CD14-positive monocyte (primary cell): Measurements from ENCODE around the gene CASK. TPM values are rescaled to one million over a fixed set of nuclear protein-coding genes. Genes with fewer than 3 reads are reported as not detected.
A peak's percentile ranks its signal among the peaks of the same experiment; 100 is the strongest.

Experiments
- DNase-seq, 3 donors: peaks; one replicate each; pipeline ENCODE4 v3.0.0-alpha.2; 2011 to 2022
- H2AFZ ChIP-seq: 2 replicates; pipeline ENCODE4 v1.6.0; 2012; ENCODE audit warnings: mild to moderate bottlenecking, low read depth, low read length, inconsistent platforms; ENCODE audit not compliant: insufficient read depth, poor library complexity, severe bottlenecking
- H3K27ac ChIP-seq, 2 donors: 1 replicate in 1 of 2; 2 replicates in 1 of 2; pipeline ENCODE4 v1.5.1; 2012 to 2013; ENCODE audit warnings: low read length in 2 of 2, control low read depth in 1 of 2, inconsistent platforms in 1 of 2, low read depth in 1 of 2, mild to moderate bottlenecking in 1 of 2
- H3K27me3 ChIP-seq, 2 donors: one replicate each; pipeline versions ENCODE4 v1.6.0 to v1.6.1; 2011 to 2013; ENCODE audit warnings: low read length in 2 of 2; ENCODE audit not compliant: control insufficient read depth in 2 of 2, insufficient read depth in 2 of 2
- H3K36me3 ChIP-seq, 2 donors: replicated peaks in 1 of 2; 1 replicate in 1 of 2; 2 replicates in 1 of 2; pipeline versions ENCODE4 v1.5.1 to v1.6.1; 2012 to 2013; ENCODE audit warnings: low read length in 2 of 2, control low read depth in 1 of 2, inconsistent platforms in 1 of 2, mild to moderate bottlenecking in 1 of 2; ENCODE audit not compliant: insufficient read depth in 2 of 2, control insufficient read depth in 1 of 2
- H3K4me1 ChIP-seq, 2 donors: 1 replicate in 1 of 2; 2 replicates in 1 of 2; pipeline versions ENCODE4 v1.5.1 to v1.6.1; 2012 to 2013; ENCODE audit warnings: low read length in 2 of 2, control low read depth in 1 of 2, inconsistent platforms in 1 of 2, mild to moderate bottlenecking in 1 of 2, moderate library complexity in 1 of 2; ENCODE audit not compliant: insufficient read depth in 2 of 2, control insufficient read depth in 1 of 2
- H3K4me2 ChIP-seq: replicated peaks from 2 replicates; pipeline ENCODE3; 2012; ENCODE audit warnings: low read length, moderate library complexity, mild to moderate bottlenecking; ENCODE audit not compliant: poor library complexity, severe bottlenecking; ENCODE audit errors: extremely low read depth
- H3K4me3 ChIP-seq, 3 experiments: fragments of 200-600 bp in 1 of 3; sonication (generic) in 1 of 3; replicated peaks in 1 of 3; 1 replicate in 2 of 3; 2 replicates in 1 of 3; pipeline ENCODE4 v1.5.1; 2011 to 2013; ENCODE audit warnings: low read length in 3 of 3, mild to moderate bottlenecking in 3 of 3, control low read depth in 2 of 3, low read depth in 2 of 3, inconsistent platforms in 1 of 3, moderate library complexity in 1 of 3
- H3K79me2 ChIP-seq: 2 replicates; pipeline ENCODE4 v1.6.0; 2012; ENCODE audit warnings: mild to moderate bottlenecking, control low read depth, inconsistent platforms, low read length, moderate library complexity; ENCODE audit not compliant: insufficient read depth
- H3K9ac ChIP-seq: 2 replicates; pipeline ENCODE4 v1.6.0; 2017; ENCODE audit warnings: low read length, mild to moderate bottlenecking; ENCODE audit not compliant: insufficient read depth, poor library complexity, severe bottlenecking
- H3K9me3 ChIP-seq, 2 donors: replicated peaks in 1 of 2; 1 replicate in 1 of 2; 2 replicates in 1 of 2; pipeline versions ENCODE4 v1.5.1 to v1.6.1; 2012 to 2013; ENCODE audit warnings: low read length in 2 of 2, control low read depth in 1 of 2; ENCODE audit not compliant: control insufficient read depth in 1 of 2, insufficient read depth in 1 of 2
- H4K20me1 ChIP-seq: 2 replicates; pipeline ENCODE4 v1.6.0; 2012; ENCODE audit warnings: mild to moderate bottlenecking, low read length, control low read depth, moderate library complexity; ENCODE audit not compliant: insufficient read depth
- H3K27ac Mint-ChIP-seq, 7 donors: one replicate each; pipeline ENCODE4 v1.8.0; 2020; ENCODE audit warnings: mild to moderate bottlenecking in 7 of 7, mixed read lengths in 7 of 7, moderate library complexity in 6 of 7, inconsistent platforms in 2 of 7
- H3K27me3 Mint-ChIP-seq, 3 donors: one replicate each; pipeline ENCODE4 v1.8.0; 2021 to 2022; ENCODE audit warnings: low read depth in 3 of 3, mild to moderate bottlenecking in 3 of 3, mixed read lengths in 3 of 3, moderate library complexity in 3 of 3, inconsistent platforms in 1 of 3
- H3K36me3 Mint-ChIP-seq, 2 donors: one replicate each; pipeline ENCODE4 v1.8.0; 2020; ENCODE audit warnings: mixed read lengths in 2 of 2, inconsistent platforms in 1 of 2, mild to moderate bottlenecking in 1 of 2
- H3K4me1 Mint-ChIP-seq: one replicate; pipeline ENCODE4 v1.8.0; 2020; ENCODE audit warnings: mild to moderate bottlenecking, mixed read lengths
- H3K4me3 Mint-ChIP-seq, 2 donors: one replicate each; pipeline ENCODE4 v1.8.0; 2020; ENCODE audit warnings: mild to moderate bottlenecking in 2 of 2, mixed read lengths in 2 of 2, moderate library complexity in 1 of 2
- H3K9me3 Mint-ChIP-seq, 7 donors: one replicate each; pipeline ENCODE4 v1.8.0; 2020 to 2022; ENCODE audit warnings: mixed read lengths in 7 of 7, mild to moderate bottlenecking in 6 of 7, moderate library complexity in 6 of 7, inconsistent platforms in 2 of 7
- CTCF ChIP-seq: fragments of 200-600 bp; IDR thresholded peaks from one replicate; pipeline ENCODE4 v1.8.0; 2022; ENCODE audit warnings: antibody characterized with exemption, mild to moderate bottlenecking
- WGBS: methylation state at CpG from one replicate; pipeline ENCODE4 v1.1.5; 2013; ENCODE audit warnings: missing lambda C conversion rate; ENCODE audit not compliant: insufficient coverage; 5-methylcytosine and 5-hydroxymethylcytosine counted together
- intact Hi-C, 2 donors: fragments of 100-400 bp; cut with micrococcal nuclease; formaldehyde crosslinking; loops; one replicate each; pipeline versions ENCODE4 v1.15.0 to v1.15.1; 2023
- polyA plus RNA-seq, 3 donors: library from polyadenylated mRNA; depleted of rRNA in 1 of 3; unstranded in 2 of 3; stranded (reverse) in 1 of 3; fragments of 300-500 nt in 2 of 3; fragments of >200 nt in 1 of 3; fragmentation: Illumina TruSeq in 2 of 3; gene quantifications; 1 replicate in 2 of 3; 2 replicates in 1 of 3; pipeline ENCODE4 v1.2.3, GENCODE V29; 2012 to 2021

The CASK gene
- polyA plus RNA-seq, 3 donors = 0.48 to 7.4 (median 2.5) TPM

GRCh38 chrX:41502004-41502403 lies 421.4 kb downstream of the CASK start:
- Mint-ChIP-seq H3K4me3 (no peak overlapping the region), H3K27me3 (peaks cover 0 to 6% (median 0%) of the 10 kb centered on the region in 3 donors), H3K9me3 (peaks cover 0 to 28% (median 9%) of the 10 kb centered on the region in 7 donors), H3K4me1 (no peaks in the 10 kb centered on the region), H3K27ac (no peak overlapping the region), H3K36me3 (no peaks in the 10 kb centered on the region)
- no peaks in the 10 kb centered on the region for H3K36me3 ChIP-seq
- no peak for DNase-seq
- H3K4me3 ChIP-seq = no peak overlapping the region
- no peaks in the 10 kb centered on the region for H4K20me1 ChIP-seq
- H3K4me1 ChIP-seq = no peaks in the 10 kb centered on the region
- intact Hi-C loops = no loop called here
- H3K79me2 ChIP-seq = no peaks in the 10 kb centered on the region
- H3K27me3 ChIP-seq = peaks cover 0 to 2% of the 10 kb centered on the region in 2 donors
- H3K27ac ChIP-seq = no peak overlapping the region
- no peak overlapping the region for H3K4me2 ChIP-seq
- no peak for TF ChIP-seq CTCF
- no CpG with 5 or more reads among the region's 1 CpG for WGBS
- H3K9me3 ChIP-seq = peaks cover 0 to 4% of the 10 kb centered on the region in 2 donors
- no peak overlapping the region for H2AFZ ChIP-seq
- no peak overlapping the region for H3K9ac ChIP-seq

DNA sequence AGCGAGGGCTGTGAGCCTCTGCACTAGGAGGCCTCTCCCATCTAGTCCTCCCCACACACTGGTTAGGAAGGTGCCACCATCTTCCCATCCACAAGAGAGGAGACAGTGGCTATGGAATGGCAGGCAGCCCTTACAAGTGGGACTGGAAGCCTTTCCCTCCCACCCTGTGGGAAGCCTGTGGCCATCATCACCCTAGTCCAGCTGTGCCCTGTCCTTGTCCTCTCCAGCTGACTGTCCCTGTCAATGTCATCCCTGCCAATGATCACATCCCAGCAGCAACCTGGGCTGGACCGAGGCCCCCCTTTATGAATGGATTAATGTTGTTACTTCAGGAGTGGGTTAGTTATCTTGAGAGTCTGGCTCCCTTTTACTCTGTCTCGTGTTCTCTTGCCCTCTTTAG lies 423.4 kb downstream of the CASK start:
- H3K9me3 ChIP-seq = peaks cover 0 to 4% of the 10 kb centered on the region in 2 donors
- intact Hi-C loops = no loop called here
- no peak overlapping the region for H3K9ac ChIP-seq
- H3K4me1 ChIP-seq = no peaks in the 10 kb centered on the region
- no peaks in the 10 kb centered on the region for H4K20me1 ChIP-seq
- no peak overlapping the region for H3K27ac ChIP-seq
- peak overlapping the region in 1 of 7 donors; percentile 76 for H3K27ac Mint-ChIP-seq
- H3K4me3 ChIP-seq = no peak overlapping the region
- DNase-seq = no peak
- H3K27me3 ChIP-seq = peaks cover 0 to 2% of the 10 kb centered on the region in 2 donors
- no peaks in the 10 kb centered on the region for H3K79me2 ChIP-seq
- H3K9me3 Mint-ChIP-seq = peaks cover 0 to 28% (median 9%) of the 10 kb centered on the region in 7 donors
- peaks cover 0 to 6% (median 0%) of the 10 kb centered on the region in 3 donors for H3K27me3 Mint-ChIP-seq
- no peak overlapping the region for H3K4me2 ChIP-seq
- H3K4me1 Mint-ChIP-seq = no peaks in the 10 kb centered on the region
- WGBS = no CpG with 5 or more reads among the region's 3 CpGs
- no peaks in the 10 kb centered on the region for H3K36me3 Mint-ChIP-seq
- H3K36me3 ChIP-seq = no peaks in the 10 kb centered on the region
- TF ChIP-seq CTCF = no peak
- no peak overlapping the region for H2AFZ ChIP-seq
- H3K4me3 Mint-ChIP-seq = no peak overlapping the region
